Calu3 (cell line): Measurements from ENCODE around the gene CDT1. TPM values are rescaled to one million over a fixed set of nuclear protein-coding genes. Genes with fewer than 3 reads are reported as not detected.

Experiments used
- BruUV-seq: library from RNA; stranded (reverse); fragments of 400-500 nt; replicated peaks from 2 replicates; lab custom pipeline; 2021; lab: Mats Ljungman, UMichigan
- CTCF ChIA-PET: fragments of 300-600 bp; sonication (Branson Sonifier 250); formaldehyde crosslinking; loops from one replicate; lab custom pipeline; 2022; ENCODE audit warnings: antibody characterized with exemption; lab: Charles Lee
- DNase-seq: peaks from one replicate; pipeline ENCODE4 v3.0.0; 2022
- H3K27ac Mint-ChIP-seq: one replicate; pipeline ENCODE4 v1.8.0; 2022; ENCODE audit warnings: mixed read lengths; ENCODE audit not compliant: unreplicated experiment
- H3K27me3 Mint-ChIP-seq: one replicate; pipeline ENCODE4 v1.8.0; 2022; ENCODE audit warnings: mixed read lengths; ENCODE audit not compliant: unreplicated experiment
- H3K36me3 Mint-ChIP-seq: one replicate; pipeline ENCODE4 v1.8.0; 2022; ENCODE audit warnings: mild to moderate bottlenecking, moderate library complexity, mixed read lengths; ENCODE audit not compliant: insufficient read depth, unreplicated experiment
- H3K4me1 Mint-ChIP-seq: one replicate; pipeline ENCODE4 v1.8.0; 2022; ENCODE audit warnings: mild to moderate bottlenecking, low read depth, mixed read lengths; ENCODE audit not compliant: unreplicated experiment
- H3K4me3 Mint-ChIP-seq: one replicate; pipeline ENCODE4 v1.8.0; 2022; ENCODE audit warnings: mild to moderate bottlenecking, low read depth, moderate library complexity, mixed read lengths; ENCODE audit not compliant: unreplicated experiment
- H3K9me3 Mint-ChIP-seq: one replicate; pipeline ENCODE4 v1.8.0; 2022; ENCODE audit warnings: low read depth, mixed read lengths; ENCODE audit not compliant: unreplicated experiment
- intact Hi-C: fragments of 100-400 bp; cut with micrococcal nuclease; formaldehyde crosslinking; loops from one replicate; pipeline ENCODE4 v1.10.0; 2022; ENCODE audit not compliant: unreplicated experiment
- total RNA-seq: library from RNA; stranded (reverse); gene quantifications from 2 replicates; pipeline ENCODE4 v1.2.3, GENCODE V29; 2022
- TF ChIP-seq, protein P1 (sequence below): fragments of 200-600 bp; IDR thresholded peaks from one replicate; pipeline ENCODE4 v1.8.0; 2022; ENCODE audit warnings: antibody characterized with exemption; ENCODE audit not compliant: unreplicated experiment

CDT1 gene
- total RNA-seq, 1 experiment from 2014 or later = 74.8 TPM

DNA sequence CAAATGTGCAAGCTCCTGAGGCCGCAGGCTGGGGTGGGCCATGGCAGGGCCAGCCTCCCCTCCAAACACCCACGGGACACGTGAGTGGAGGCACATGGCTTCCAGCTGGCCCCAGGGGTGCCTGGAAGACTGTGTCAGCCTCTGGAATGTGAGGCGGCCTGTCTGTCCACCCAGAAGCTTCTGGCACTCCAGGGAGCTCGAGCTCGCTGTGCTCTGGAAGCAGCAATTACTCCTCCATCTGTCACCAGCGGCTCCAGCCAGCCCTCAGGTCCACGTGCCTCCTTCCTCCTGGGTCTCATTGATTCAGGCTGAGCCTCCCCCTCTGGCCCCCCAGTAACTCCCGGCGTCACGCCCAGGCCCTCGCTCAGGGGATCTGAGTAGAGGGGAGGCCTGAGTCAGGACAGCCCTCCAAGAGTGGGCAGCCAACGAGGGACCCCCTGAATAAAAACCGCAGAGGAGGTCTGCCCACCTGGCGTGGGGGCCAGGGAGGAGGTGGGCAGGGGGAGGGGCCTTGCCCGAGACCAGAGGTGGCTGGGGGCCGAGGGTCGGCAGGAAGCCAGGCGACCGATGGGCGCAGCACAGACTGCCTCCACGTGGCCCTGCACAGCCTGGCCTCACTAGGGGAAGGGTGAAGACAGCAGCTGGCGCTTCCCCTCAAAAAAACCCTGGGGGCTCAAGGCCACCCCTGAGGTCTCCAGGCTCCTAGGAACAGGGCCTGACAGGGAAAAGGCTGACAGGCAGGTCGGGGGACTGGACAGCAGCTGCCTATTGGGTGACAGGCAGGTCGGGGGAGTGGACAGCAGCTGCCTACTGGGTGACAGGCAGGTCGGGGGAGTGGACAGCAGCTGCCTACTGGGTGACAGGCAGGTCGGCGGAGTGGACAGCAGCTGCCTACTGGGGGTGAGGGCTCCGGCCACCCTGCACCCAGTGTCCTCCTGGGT is 30.4 kb upstream of the CDT1 start:
- Mint-ChIP-seq H3K36me3 (peaks cover 51% of the 10 kb centered on the region), H3K27me3 (no peaks in the 10 kb centered on the region), H3K4me3 (no peak overlapping the region), H3K9me3 (no peaks in the 10 kb centered on the region), H3K4me1 (peaks cover 47% of the 10 kb centered on the region), H3K27ac (no peak overlapping the region)
- BruUV-seq = no TSS peak
- intact Hi-C loops = no loop called here
- CTCF ChIA-PET = interaction anchor here (0.9 to 1.5 kb wide), 3 partner anchors 8 to 36 kb away, joined by 4 to 6 read pairs (median 4); no protein-coding TSS in a partner anchor
- TF ChIP-seq, protein P1, sequence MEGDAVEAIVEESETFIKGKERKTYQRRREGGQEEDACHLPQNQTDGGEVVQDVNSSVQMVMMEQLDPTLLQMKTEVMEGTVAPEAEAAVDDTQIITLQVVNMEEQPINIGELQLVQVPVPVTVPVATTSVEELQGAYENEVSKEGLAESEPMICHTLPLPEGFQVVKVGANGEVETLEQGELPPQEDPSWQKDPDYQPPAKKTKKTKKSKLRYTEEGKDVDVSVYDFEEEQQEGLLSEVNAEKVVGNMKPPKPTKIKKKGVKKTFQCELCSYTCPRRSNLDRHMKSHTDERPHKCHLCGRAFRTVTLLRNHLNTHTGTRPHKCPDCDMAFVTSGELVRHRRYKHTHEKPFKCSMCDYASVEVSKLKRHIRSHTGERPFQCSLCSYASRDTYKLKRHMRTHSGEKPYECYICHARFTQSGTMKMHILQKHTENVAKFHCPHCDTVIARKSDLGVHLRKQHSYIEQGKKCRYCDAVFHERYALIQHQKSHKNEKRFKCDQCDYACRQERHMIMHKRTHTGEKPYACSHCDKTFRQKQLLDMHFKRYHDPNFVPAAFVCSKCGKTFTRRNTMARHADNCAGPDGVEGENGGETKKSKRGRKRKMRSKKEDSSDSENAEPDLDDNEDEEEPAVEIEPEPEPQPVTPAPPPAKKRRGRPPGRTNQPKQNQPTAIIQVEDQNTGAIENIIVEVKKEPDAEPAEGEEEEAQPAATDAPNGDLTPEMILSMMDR = no peak
- no peak for DNase-seq

DNA sequence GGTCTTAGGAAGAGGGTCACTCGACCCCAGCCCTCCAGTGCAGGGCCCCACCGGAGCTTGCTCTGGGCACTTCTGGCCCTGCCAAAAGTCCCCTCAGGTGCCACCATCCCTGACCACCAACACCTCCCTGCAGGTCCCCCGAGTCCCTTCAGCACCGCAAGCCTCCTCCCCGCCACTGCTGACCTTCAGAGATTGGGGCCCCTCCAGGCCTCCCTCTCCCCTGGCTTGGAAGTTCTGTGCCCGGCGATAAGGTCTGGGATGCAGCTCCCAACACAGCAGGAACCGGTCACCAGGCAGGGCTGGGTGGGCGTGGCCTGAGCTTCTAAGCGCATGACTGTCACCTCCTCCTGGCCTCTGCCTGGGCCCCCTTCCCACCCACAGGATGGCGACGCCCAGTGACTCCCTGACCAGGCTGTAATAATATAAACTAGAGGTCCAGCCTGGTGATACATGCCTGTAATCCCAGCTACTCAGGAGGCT is 29.7 kb upstream of the CDT1 start:
- peak; percentile 54 for DNase-seq
- intact Hi-C loops = no loop called here
- CTCF ChIA-PET = interaction anchor here (0.9 to 1.5 kb wide), 3 partner anchors 9 to 36 kb away, joined by 4 to 6 read pairs (median 4); no protein-coding TSS in a partner anchor
- H3K36me3 Mint-ChIP-seq = peaks cover 49% of the 10 kb centered on the region
- H3K4me1 Mint-ChIP-seq = peaks cover 47% of the 10 kb centered on the region
- no peak overlapping the region for H3K27ac Mint-ChIP-seq
- no peaks in the 10 kb centered on the region for H3K27me3 Mint-ChIP-seq
- BruUV-seq = no TSS peak
- H3K9me3 Mint-ChIP-seq = no peaks in the 10 kb centered on the region
- no peak overlapping the region for H3K4me3 Mint-ChIP-seq
- TF ChIP-seq, protein P1 = no peak

DNA sequence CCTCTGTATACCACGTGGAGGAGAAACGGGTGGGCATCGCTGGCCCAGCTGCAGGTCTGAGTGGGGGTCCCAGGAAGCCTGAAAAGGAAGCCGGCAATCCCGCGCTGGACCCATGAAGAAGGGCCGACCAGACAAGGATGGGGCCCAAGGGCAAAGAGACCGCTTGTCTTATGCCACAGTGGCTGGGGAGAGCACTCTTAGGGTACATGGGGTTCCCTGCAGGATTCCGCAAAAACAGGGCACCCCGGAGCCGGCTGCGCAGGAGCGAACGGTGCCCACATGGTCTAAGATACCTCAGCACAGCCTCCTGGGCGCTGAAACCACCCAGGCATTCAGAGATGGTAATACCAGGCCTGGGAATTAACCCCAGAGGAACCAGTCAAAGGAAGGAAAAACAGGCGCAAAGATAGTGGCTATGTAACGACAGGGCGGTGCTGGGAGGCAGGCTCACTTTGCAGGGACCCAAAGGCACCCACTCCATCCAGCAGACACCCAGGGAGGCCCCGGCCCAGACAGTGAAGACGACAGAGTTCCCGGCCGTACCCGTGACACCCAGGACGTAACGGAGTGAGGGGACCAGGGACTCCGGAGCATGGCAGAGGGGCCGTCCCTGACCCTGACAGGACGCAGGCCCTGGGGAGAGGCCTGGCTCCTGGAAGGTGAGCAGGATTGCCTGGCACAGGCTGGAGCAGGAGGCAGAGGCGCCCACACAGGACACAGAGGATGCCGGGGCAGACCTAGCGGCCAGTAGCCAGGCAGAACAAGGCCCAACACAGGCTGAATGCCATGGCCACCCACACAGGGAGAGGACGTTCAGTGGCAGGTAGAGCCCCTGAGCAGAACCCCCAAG is 28.8 kb upstream of the CDT1 start:
- Mint-ChIP-seq H3K9me3 (no peaks in the 10 kb centered on the region), H3K4me1 (peaks cover 40% of the 10 kb centered on the region), H3K36me3 (peaks cover 46% of the 10 kb centered on the region), H3K27ac (no peak overlapping the region), H3K4me3 (no peak overlapping the region), H3K27me3 (no peaks in the 10 kb centered on the region)
- CTCF ChIA-PET = interaction anchor here (1.1 kb wide), 1 partner anchor 37 kb away, joined by 4 read pairs; no protein-coding TSS in a partner anchor
- intact Hi-C loops = no loop called here
- no TSS peak for BruUV-seq
- TF ChIP-seq, protein P1 = no peak
- DNase-seq = no peak

DNA sequence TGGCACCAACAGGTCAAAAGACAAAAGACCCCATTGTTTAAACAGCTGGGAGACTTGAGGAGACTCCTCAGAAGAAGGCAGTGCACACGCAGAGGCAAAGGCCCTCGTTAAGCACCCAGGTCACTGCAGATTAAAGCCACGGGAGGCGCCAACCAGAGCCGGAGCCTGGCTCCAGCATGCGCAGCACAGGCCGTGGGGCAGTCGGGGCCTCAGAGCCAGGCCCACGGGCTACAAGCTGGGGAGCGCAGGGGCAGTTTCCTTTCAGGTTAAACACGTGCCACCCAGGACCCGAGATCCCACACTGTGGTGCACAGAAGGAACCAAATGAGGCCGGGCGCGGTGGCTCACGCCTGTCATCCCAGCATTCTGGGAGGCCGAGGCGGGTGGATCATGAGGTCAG is 27.8 kb upstream of the CDT1 start:
- H3K27ac Mint-ChIP-seq = no peak overlapping the region
- H3K4me1 Mint-ChIP-seq = peaks cover 39% of the 10 kb centered on the region

More for the DNA sequence above, 27.8 kb upstream of the CDT1 start:
- TF ChIP-seq, protein P1 = no peak
- BruUV-seq = no TSS peak
- CTCF ChIA-PET = no interaction called here
- Mint-ChIP-seq H3K9me3 (no peaks in the 10 kb centered on the region), H3K4me3 (no peak overlapping the region), H3K27me3 (no peaks in the 10 kb centered on the region), H3K36me3 (peaks cover 35% of the 10 kb centered on the region)
- intact Hi-C loops = no loop called here
- DNase-seq = no peak
